ENCODE data around the gene FNDC3B.

- no peak for TF ChIP-seq CTCF (IDR thresholded peaks at IDR 0.05)
- TF ChIP-seq ZFX (IDR thresholded peaks at IDR 0.05; ENCODE audit: borderline replicate concordance): no peak
These were observed 117.2 kb downstream of the FNDC3B start for GRCh38 chr3:172156586-172156955.
